Prostate gland (tissue), 2 donors: Measurements from ENCODE around the gene OPA1.

Experiments
- CTCF ChIP-seq, 4 experiments: fragments of 200-600 bp in 2 of 4; fragments of 450-650 bp in 2 of 4; sonication (generic) in 2 of 4; IDR thresholded peaks; 1 replicate in 3 of 4; 2 replicates in 1 of 4; pipeline ENCODE4 v1.5.1; 2016 to 2019; ENCODE audit warnings: antibody characterized with exemption in 4 of 4, mild to moderate bottlenecking in 2 of 4, moderate library complexity in 2 of 4
- POLR2A ChIP-seq: fragments of 450-650 bp; IDR thresholded peaks from one replicate; pipeline ENCODE4 v1.6.1; 2016; ENCODE audit warnings: antibody characterized with exemption, mild to moderate bottlenecking
- POLR2AphosphoS5 ChIP-seq: sonication (generic); formaldehyde crosslinking; IDR thresholded peaks from one replicate; pipeline ENCODE4 v1.6.1; 2017; ENCODE audit warnings: antibody characterized with exemption

- TF ChIP-seq CTCF (IDR thresholded peaks at IDR 0.05) (no peak), POLR2A (no peak), POLR2AphosphoS5 (no peak)
Measured at GRCh38 chr3:193693774-193694173, 100.8 kb downstream of the OPA1 start.
